Activated CD4-positive, CD25-positive, alpha-beta regulatory T cell (primary cell): ENCODE measurements around the gene SP100.
"Not testable (repeated sequence)": the region's sequence is repeated elsewhere in the genome, so short reads cannot be mapped to it uniquely, and the experiment has no call there.

Experiments
- DNase-seq, 4 experiments: peaks; one replicate each; lab custom pipeline; 2025; lab: John Stamatoyannopoulos, UW

The SP100 gene

DNA sequence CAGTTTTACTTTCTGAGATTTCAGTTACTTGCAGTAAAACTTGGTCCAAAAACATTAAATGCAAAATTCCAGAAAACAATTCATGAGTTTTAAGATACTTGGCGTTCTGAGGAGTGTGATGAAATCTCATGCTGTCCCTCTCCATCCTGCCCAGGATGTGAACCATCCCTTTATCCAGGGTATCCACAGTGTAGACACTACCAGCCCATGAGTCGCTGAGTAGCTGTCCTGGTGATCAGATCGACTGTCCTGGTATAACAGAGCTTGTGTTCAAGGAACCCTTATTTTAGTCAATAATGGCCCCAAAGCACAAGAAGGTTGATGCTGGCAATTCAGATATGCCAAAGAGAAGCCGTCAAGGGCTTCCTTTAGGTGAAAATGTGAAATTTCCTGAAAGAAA is 3.2 kb downstream of the SP100 start:
- no peak for DNase-seq

DNA sequence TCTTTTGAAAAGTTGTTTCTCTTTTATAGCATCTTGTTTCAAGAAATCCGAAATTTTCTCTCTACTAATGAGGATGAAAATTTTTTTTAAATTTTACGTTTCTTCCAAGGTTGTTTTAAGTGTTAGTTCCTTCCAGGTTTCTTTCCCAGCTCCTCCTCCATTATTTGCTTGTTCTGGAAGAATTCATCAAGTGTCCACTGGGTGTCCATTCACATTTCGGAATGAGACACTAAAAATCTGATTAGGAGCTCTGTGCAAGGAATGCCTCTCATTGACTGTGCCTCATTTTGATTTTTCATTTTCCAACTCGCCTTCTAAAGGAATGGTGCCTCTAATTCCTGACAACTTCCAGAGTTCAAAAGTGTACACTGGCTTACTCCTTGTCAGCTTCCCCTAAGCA is 6.1 kb downstream of the SP100 start:
- no peak for DNase-seq

GRCh38 chr2:230423851-230424458 is 8.0 kb downstream of the SP100 start:
- no peak for DNase-seq

GRCh38 chr2:230425377-230425776 is 9.4 kb downstream of the SP100 start:
- no peak for DNase-seq

DNA sequence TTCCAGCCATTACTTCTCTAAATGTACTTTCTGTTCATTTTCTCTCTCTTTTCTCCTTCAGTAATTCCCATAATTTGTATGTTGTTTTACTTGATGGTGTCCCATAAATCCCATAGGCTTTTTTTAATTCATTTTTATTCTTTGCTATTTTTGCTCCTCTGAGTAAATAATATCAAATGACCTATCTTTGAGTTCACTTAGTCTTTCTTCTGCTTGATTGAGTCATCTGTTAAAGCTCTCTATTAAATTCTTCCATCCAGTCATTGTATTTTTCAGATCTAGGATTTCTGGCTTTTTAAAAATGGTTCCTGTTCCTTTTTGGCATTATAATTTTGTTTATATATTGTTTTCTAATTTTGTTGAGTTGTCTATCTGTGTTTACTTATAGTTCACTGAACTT is 13.5 kb downstream of the SP100 start:
- no peak for DNase-seq

DNA sequence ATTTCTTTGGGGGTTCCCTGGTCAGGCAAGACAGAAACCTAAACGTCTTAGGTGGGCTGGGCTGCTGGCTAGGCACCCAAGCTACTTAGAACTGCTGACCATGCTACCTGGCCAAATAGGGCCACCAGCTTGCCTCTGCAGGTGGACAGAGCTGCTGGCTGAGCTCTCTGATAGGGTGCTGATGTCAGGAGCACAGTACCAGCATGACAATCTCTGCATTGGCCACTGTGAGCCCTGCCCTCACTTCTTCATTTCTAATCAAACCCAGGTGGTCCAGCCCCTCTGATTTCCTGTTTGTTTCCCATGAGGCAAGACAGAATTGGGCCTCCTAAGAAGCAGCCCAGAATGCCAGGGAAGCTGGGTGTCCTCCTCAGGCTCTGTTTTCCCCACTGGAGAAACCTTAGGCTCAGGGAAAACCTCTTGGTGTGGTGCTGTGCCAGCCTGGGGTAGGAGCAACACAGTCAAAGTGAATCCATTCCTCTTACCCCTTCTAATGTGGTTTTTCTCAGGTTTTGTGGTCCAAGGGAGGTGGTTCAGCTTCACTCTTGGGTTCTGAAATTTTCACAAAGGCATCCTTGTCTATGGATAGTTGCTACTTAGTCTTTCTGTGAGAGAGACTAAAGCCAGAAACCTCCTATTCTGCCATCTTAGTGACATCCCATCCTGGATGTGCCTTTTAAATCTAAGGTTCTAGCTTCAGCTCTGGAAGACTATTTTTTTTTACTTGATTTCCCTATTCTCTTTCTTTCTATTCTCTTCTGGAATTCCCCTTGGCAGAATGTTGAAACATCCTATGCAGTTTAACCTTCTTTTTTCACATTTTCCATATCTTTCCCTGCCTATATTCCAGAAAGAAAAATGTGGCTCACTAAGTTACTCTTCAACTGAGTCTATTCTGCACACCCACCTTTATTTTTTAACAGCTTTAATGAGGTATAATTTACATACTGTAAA is 15.2 kb downstream of the SP100 start:
- DNase-seq, result no peak

DNA sequence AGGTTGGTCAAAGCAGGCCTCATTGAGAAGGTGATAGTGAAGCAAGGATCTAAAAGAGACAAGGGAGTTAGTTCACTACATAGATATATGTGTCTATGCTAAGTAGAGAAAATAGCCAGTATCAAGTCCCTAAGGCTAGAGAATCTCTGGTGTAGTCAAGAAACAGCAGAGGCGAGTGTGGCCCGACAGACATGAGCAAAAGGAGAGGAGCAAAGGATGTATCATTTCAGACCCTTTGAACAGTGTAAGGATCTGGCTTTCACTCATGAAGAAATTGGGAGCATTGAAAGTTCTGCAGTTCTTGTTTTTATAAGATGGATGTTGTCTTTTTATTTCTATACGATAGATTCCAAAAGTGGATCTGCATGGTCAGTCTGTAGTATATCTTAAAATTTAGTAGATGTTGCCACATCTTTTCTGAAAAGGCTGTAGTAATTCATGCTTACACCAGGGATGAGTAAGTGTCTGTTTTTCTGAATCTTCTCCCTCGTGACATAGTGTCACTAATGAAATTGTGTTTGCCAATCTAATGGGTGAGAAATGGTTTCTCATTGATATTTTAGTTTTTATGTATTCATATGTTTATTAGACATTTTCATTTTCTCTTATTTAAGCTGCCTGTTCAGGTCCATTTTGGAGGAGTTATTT is 18.8 kb downstream of the SP100 start:
- no peak for DNase-seq

DNA sequence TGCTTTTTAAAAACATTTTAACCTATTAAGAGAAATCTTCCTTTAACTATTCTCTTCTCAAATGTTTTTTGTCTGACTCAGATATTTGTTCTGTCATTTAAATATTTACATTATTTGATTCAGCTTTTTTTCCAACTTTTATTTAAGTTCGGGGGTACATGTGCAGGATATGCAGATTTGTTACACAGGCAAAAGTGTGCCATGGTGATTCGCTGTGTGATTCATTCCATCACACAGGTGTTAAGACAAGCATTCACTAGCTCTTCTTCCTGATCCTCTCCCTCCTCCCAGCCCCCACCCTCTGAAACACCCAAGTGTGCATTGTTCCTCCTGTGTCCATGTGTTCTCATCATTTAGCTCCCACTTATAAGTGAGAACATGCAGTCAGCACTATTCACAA is 19.4 kb downstream of the SP100 start:
- DNase-seq, result no peak

DNA sequence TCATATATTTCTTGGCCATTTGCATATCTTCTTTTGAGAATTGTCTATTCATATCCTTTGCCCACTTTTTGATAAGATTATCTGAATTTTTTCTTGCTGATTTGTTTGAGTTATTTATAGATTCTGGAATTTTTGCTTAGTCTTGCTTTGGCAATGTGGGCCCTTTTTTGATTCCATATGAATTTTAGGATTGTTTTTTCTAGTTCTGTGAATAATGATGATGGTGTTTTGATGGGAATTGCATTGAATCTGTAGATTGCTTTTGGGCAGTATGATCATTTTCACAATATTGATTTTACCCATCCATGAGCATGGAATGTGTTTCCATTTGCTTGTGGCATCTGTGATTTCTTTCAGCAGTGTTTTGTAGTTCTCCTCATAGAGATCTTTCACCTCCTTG is 23.1 kb downstream of the SP100 start:
- DNase-seq, result not testable (repeated sequence)

DNA sequence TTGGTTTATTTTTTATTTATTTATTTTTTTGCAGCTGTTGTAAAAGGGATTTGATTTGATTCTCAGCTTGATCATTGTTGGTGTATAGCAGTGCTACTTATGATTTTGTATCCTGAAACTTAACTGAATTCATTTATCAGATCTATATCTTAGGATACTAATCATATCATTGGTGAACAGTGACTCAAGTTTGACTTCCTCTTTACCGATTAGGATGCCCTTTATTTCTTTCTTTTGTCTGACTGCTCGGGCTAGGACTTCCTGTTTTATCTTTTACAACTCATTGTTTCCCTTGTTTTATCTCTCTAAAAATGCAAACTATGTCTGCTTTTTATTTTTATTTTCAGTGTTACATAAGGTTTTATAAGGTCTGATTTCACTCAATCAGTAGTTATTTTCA is 23.6 kb downstream of the SP100 start:
- no peak for DNase-seq

DNA sequence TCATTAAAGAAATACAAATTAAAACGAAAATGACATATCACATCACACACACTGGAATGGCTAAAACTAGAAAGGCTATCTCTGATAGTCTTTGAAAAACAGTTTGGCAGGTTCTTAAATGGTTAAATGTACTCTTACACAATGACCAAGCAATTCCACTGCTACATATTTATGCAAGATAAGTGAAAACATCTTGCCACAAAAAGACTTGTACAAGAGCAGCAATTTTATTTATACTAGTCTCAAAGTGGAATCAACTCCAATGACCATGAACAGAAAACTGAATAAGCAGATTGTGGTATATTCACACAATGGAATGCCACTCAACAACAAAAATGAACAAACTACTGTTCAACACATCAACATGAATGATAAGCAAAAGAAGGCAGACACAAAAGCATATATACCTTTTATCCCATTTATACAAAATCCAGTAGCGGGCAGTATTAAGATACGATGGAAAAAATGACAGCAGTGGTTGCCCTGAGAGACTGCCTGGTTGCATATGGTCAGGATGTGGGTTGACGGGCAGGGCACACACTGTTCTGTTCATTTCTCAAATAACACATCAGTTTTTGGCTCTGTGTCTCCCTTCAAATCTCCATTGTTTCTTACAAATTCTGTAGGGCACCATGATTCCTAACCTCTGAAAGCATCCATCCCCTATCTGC is 25.4 kb downstream of the SP100 start:
- no peak for DNase-seq

GRCh38 chr2:230443541-230443940 is 27.5 kb downstream of the SP100 start:
- DNase-seq, result no peak

DNA sequence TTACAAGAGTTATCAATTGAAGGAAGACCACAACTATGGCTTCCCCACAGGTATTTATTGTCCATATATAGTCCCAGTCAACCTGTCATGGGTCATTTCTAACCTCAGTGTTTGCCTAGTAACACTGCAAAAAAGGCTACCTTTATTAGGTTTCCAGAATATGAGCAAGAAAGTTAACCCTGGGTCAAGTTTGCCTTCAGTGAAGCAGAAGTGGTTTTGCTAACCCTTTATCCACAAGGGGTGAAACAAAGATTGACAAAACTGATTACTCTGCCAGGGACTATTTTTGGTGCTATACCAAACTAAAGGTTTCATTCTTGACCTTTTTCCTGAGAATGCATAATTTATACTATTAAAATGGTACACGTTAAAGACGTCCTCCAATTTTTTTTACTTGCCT is 28.8 kb downstream of the SP100 start:
- DNase-seq, result no peak

DNA sequence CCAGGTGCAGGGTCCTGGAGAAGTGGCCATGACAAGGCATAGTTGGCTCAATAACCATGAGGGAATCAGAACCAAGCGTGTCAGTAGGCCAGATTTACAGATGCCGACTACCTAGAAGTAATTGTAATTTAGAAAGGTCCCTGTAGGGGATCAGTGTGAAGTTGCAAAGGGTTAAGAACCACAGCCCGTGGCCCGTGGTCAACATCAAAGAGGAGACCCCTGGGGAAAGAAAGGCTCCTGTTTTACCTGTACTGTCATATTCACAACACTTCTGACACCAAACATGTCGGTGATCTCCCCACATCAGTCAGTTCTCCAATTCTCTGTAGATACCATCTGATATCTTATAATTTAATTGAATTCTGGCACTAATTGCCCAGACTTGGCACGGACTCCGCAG is 31.0 kb downstream of the SP100 start:
- no peak for DNase-seq

DNA sequence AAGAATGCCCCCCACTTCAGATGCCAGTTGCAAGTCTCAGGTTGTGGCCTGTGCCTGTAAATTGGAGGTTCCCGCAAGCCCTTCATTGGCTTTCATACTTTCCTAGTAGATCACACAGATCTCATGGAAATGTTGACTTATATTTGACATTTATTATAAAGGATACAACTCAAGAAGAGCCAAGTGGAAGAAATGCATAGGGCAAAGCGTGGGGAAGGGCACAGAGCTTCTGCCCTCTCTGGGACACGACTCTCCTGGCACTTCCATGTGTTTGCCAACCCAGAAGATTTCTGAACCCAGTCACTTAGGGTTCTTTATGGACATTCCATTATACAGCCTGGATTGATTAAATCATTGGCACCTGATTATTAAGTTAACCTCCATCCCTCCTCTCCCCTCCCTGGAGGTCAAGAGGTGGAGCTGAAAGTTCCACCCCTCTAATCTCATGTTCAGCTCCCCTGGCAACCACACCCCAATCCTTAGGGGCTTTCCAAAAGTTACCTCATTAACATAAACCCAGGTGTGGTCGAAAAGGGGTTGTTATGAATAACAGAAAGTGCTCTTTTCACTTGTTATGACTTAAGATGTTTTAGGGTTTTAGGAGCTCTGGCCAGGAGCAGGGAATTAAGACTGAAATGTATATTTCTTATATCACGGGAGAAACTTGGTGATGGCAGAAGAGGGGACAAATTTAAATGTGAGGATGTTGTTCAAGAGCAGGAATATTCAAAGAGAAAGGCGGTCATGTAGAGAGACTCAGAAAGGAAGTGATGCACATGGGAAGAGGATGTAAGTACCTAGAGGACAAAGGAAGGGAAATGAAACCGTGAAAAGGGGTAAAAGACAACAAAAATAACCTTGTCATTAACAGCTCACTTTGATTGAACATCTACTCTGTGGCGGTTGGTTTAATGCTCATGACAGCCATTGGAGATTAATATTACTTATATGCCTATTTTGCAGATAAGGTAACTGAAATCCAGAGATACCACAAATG is 31.8 kb downstream of the SP100 start:
- DNase-seq, result no peak

DNA sequence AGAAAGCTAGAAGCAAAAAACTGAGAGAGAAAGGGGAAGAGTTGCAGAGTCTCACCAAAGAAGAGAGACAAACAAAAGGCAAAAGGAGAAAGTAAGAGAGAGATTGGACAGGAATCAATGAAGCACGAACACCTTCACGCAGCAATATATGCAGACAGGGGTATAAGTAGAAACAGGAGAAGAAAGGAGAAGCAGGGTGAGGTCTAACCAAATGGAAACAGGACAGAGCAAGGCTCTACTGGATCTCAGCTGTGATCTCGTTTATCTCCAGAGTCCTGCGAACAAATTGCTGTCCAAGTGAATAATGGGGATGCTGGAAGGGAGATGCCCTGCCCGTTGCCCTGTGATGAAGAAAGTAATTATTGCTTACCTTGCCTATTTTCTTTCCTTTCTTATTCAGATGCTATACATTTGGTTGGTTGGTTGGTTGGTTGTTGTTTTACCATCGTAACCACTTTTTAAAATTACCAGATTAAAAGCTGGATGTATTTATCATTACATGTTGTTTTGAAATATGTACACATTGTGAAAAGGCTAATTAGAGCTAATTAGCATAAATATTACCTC is 34.0 kb downstream of the SP100 start:
- no peak for DNase-seq

- DNase-seq, result no peak
Measured at GRCh38 chr2:230453006-230453405, 37.0 kb downstream of the SP100 start.

DNA sequence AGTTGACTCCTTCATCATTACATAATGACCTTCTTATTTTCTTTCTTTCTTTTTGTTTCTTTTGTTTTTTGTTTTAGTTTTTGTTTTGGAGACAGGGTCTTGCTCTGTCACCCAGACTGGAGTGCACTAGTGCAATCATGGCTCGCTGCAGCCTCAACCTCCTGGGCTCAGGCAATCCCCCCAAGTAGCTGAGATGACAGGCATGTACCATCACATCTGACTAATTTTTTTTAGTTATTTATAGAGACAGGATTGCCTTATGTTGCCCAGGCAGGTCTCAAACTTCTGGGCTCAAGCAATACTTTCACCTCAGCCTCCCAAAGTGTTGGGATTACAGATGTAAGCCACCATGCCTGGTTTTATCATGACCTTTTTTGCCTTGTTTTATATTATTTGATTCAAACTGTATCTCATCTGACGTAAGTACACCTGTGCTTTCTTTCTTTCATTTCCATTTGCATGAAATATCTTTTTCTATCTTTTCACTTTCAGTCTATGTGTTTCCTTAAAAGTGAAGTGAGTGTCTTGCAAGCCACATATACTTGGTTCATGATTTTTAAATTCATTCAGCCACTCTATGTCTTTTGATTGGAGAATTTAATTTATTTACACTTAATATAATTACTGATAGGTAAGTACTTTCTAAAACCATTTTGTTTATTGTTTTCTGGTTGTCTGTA is 39.1 kb downstream of the SP100 start:
- no peak for DNase-seq

DNA sequence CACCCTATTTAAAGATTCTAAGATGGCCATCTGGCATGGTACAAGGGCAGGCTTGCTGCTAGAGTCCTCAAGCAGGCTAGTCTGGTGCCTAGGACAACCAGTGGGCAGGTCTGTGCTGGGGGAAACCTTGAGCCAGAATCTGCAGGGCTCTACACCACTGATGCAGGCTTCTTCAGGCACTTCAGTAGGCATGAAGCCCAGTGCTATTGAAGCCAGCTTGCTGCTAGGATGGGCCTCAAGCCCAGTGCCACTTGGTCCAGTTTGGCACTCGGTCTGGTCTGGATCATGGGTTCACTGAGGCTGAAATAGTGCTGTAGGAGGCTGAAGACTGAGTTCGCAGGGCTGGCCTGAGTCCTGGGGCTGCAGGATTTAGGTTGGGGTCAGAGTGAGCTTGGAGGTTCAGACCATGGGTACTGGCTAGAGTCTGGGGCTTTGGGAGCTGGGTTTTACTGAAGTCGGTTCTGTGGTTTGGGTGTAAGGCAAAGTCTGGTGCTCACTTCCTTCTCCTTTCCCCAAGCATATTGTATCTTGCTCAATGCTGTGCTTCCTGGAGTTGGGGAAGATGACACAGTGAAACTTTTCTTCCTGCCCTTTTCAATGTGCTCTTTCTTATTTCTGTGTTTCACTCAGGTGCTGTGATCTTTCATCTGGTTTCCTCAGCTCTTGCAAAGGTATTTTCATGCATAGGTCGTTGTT is 41.2 kb downstream of the SP100 start:
- DNase-seq, result no peak

- DNase-seq, result no peak
Measured at GRCh38 chr2:230457793-230458192, 41.8 kb downstream of the SP100 start.
